ENCODE data around the gene ANKRD44. TPM values are rescaled to one million over a fixed set of nuclear protein-coding genes. Genes with fewer than 3 reads are reported as not detected.

ANKRD44 gene
- total RNA-seq, 1 experiment from 2014 or later: 2.4 TPM

DNA sequence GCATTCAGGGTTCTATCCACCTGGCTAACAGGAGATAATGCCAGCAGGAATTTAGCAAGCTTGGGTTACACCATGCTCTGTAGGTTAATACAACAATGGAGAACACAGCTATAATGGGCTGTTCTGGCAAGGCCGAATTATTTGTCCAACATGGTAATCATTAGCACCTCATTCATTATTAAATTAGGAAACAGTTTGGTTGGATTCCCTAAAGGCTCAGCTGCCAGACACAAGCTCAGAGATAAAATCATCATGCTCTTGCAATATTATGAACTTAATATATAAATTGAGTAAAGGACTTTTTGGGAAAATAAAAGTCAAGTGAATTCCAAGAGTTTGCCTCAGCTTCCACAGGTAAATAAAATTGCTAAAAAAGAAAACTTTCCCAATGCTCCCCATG, 166.4 kb downstream of the ANKRD44 start:
- peaks cover 10% of the 10 kb centered on the region for H3F3A ChIP-seq (ENCODE audit: low read length, unreplicated experiment)
- no peaks in the 10 kb centered on the region for H3K9me3 ChIP-seq (ENCODE audit: low read length)
- no TSS peak for BruUV-seq (replicated peaks)
- no peak overlapping the region for H3K9ac ChIP-seq (ENCODE audit: low read length)
- no peaks in the 10 kb centered on the region for H3K36me3 ChIP-seq (ENCODE audit: low read depth, low read length)
- no peak overlapping the region for H3K4me2 ChIP-seq (ENCODE audit: low read length)
- no peak overlapping the region for H2AFZ ChIP-seq (ENCODE audit: low read length)
- no peaks in the 10 kb centered on the region for H4K20me1 ChIP-seq (ENCODE audit: low read length)
- H3K4me3 ChIP-seq (ENCODE audit: low read length): no peak overlapping the region
- intact Hi-C loops (cut with micrococcal nuclease): no loop called here
- no peaks in the 10 kb centered on the region for H3K9me2 ChIP-seq (replicated peaks; ENCODE audit: low read length)
- H3K27ac ChIP-seq (ENCODE audit: low read length): no peak overlapping the region
- TF ChIP-seq EZH2 (IDR thresholded peaks at IDR 0.05; ENCODE audit: low read length, unreplicated experiment): no peak
- no peak for TF ChIP-seq EZH2phosphoT487 (IDR thresholded peaks at IDR 0.05; ENCODE audit: borderline replicate concordance, low read length)
- TF ChIP-seq, protein P1, sequence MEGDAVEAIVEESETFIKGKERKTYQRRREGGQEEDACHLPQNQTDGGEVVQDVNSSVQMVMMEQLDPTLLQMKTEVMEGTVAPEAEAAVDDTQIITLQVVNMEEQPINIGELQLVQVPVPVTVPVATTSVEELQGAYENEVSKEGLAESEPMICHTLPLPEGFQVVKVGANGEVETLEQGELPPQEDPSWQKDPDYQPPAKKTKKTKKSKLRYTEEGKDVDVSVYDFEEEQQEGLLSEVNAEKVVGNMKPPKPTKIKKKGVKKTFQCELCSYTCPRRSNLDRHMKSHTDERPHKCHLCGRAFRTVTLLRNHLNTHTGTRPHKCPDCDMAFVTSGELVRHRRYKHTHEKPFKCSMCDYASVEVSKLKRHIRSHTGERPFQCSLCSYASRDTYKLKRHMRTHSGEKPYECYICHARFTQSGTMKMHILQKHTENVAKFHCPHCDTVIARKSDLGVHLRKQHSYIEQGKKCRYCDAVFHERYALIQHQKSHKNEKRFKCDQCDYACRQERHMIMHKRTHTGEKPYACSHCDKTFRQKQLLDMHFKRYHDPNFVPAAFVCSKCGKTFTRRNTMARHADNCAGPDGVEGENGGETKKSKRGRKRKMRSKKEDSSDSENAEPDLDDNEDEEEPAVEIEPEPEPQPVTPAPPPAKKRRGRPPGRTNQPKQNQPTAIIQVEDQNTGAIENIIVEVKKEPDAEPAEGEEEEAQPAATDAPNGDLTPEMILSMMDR (conservative IDR thresholded peaks at IDR 0.05; ENCODE audit: low read depth, low read length): no peak
- ATAC-seq: no peak
- no peak for DNase-seq
- no peaks in the 10 kb centered on the region for H3K27me3 ChIP-seq (ENCODE audit: low read length)
- H3K79me2 ChIP-seq (ENCODE audit: low read length): no peaks in the 10 kb centered on the region
- POLR2A ChIA-PET (ENCODE audit: unreplicated experiment): interaction anchor here (0.7 kb wide), 1 partner anchor 29 kb away, joined by 3 read pairs; no protein-coding TSS in a partner anchor
- H3K4me1 ChIP-seq (ENCODE audit: insufficient read depth, low read length): peaks cover 13% of the 10 kb centered on the region
- CTCF ChIA-PET: no interaction called here

DNA sequence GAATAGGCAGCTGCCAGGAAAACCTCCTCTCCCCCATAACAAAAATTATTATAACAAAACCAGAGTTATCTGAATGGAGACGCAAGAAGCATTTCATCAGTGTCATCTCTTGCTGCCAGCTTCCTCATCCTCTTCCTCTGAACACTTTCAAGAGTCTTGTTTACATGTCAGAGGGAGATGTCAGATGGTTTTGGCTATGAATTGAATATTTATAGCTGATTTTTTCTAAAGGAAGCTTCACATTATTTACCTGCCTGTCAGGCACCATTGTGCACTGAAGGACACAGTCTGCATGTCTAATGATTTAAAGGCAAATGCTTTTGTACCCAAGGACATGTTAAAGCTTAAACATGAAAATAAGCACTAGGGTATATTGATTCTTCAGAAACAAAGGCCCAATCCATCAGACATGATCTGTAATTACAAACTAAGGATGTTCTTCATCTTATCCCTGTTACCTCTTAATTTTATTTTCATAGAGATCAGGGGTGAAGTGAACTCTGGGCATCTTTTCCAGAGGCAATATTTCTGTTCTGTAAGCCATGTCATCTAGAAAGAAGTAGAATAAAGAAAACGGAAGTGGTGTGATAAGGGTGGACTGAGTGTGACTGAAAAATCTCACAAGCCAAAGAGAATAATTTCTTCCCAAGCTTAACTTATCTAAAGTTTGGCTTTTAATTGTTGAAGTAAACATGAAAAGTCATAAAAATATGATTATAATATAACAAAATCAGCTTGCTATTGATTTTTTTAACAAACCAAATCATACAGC, 168.7 kb downstream of the ANKRD44 start:
- POLR2A ChIA-PET (ENCODE audit: unreplicated experiment): no interaction called here

More for the DNA sequence above, 168.7 kb downstream of the ANKRD44 start:
- intact Hi-C loops (cut with micrococcal nuclease): no loop called here
- Histone ChIP-seq H3K79me2 (ENCODE audit: low read length) (no peaks in the 10 kb centered on the region), H3K4me2 (ENCODE audit: low read length) (no peak overlapping the region), H3K4me1 (ENCODE audit: insufficient read depth, low read length) (peaks cover 31% of the 10 kb centered on the region), H3K36me3 (ENCODE audit: low read depth, low read length) (no peaks in the 10 kb centered on the region), H3K27ac (ENCODE audit: low read length) (no peak overlapping the region), H3K9me3 (ENCODE audit: low read length) (no peaks in the 10 kb centered on the region), H3K9me2 (replicated peaks; ENCODE audit: low read length) (no peaks in the 10 kb centered on the region), H3F3A (ENCODE audit: low read length, unreplicated experiment) (peaks cover 10% of the 10 kb centered on the region), H3K4me3 (ENCODE audit: low read length) (no peak overlapping the region), H4K20me1 (ENCODE audit: low read length) (no peaks in the 10 kb centered on the region), H2AFZ (ENCODE audit: low read length) (no peak overlapping the region), H3K27me3 (ENCODE audit: low read length) (no peaks in the 10 kb centered on the region), H3K9ac (ENCODE audit: low read length) (no peak overlapping the region)
- BruUV-seq (replicated peaks): no TSS peak
- TF ChIP-seq EZH2phosphoT487 (IDR thresholded peaks at IDR 0.05; ENCODE audit: borderline replicate concordance, low read length) (no peak), EZH2 (IDR thresholded peaks at IDR 0.05; ENCODE audit: low read length, unreplicated experiment) (no peak)
- TF ChIP-seq, protein P1 (conservative IDR thresholded peaks at IDR 0.05; ENCODE audit: low read depth, low read length): no peak
- ATAC-seq: no peak
- DNase-seq: no peak
- CTCF ChIA-PET: no interaction called here

All from PC-3 (cell line).